Neutrophil (primary cell): ENCODE data around the gene MTCH1.

Experiments used
- H3K27ac ChIP-seq: fragments of 200-600 bp; sonication (generic); 2 replicates; pipeline ENCODE4 v1.5.1; 2016; ENCODE audit warnings: mild to moderate bottlenecking, moderate library complexity
- H3K27me3 ChIP-seq: fragments of 200-600 bp; sonication (generic); 2 replicates; pipeline ENCODE4 v1.6.0; 2016; ENCODE audit warnings: mild to moderate bottlenecking
- H3K36me3 ChIP-seq: fragments of 200-600 bp; sonication (generic); 2 replicates; pipeline ENCODE4 v1.5.1; 2017
- H3K4me1 ChIP-seq, 2 experiments: fragments of 200-600 bp in 1 of 2; sonication (generic) in 1 of 2; 1 replicate in 1 of 2; 2 replicates in 1 of 2; pipeline versions ENCODE4 v1.5.1 to v1.6.1; 2013 to 2016; ENCODE audit warnings: low read depth in 1 of 2, low read length in 1 of 2, mild to moderate bottlenecking in 1 of 2, moderate library complexity in 1 of 2; ENCODE audit not compliant: control insufficient read depth in 1 of 2, insufficient read depth in 1 of 2
- H3K4me3 ChIP-seq, 2 experiments: fragments of 200-600 bp in 1 of 2; sonication (generic) in 1 of 2; 1 replicate in 1 of 2; 2 replicates in 1 of 2; pipeline ENCODE4 v1.5.1; 2013 to 2016; ENCODE audit warnings: low read depth in 1 of 2, low read length in 1 of 2, mild to moderate bottlenecking in 1 of 2, moderate library complexity in 1 of 2
- H3K9me3 ChIP-seq: fragments of 200-600 bp; sonication (generic); 2 replicates; pipeline ENCODE4 v1.5.1; 2016
- CTCF ChIP-seq: fragments of 200-600 bp; sonication (generic); IDR thresholded peaks from 2 replicates; pipeline ENCODE4 v1.5.1; 2016; ENCODE audit warnings: antibody characterized with exemption

MTCH1 gene

GRCh38 chr6:37018198-37019064, 32.4 kb upstream of the MTCH1 start:
- peaks cover 12 to 20% of the 10 kb centered on the region in 2 experiments for H3K4me1 ChIP-seq
- H3K4me3 ChIP-seq: no peak overlapping the region
- peak overlapping the region; percentile 49 for H3K27ac ChIP-seq
- no peaks in the 10 kb centered on the region for H3K36me3 ChIP-seq
- H3K27me3 ChIP-seq: no peaks in the 10 kb centered on the region
- TF ChIP-seq CTCF: peak; percentile 88
- no peaks in the 10 kb centered on the region for H3K9me3 ChIP-seq

- Histone ChIP-seq H3K27me3 (no peaks in the 10 kb centered on the region), H3K9me3 (no peaks in the 10 kb centered on the region), H3K27ac (no peak overlapping the region), H3K4me3 (no peak overlapping the region), H3K36me3 (no peaks in the 10 kb centered on the region), H3K4me1 (peaks cover 12 to 20% of the 10 kb centered on the region in 2 experiments)
- no peak for TF ChIP-seq CTCF
Measured at GRCh38 chr6:37017606-37018197, 31.7 kb upstream of the MTCH1 start.

- H3K9me3 ChIP-seq: no peaks in the 10 kb centered on the region
- H3K27me3 ChIP-seq: no peaks in the 10 kb centered on the region
- peaks cover 12 to 18% of the 10 kb centered on the region in 2 experiments for H3K4me1 ChIP-seq
- no peak overlapping the region for H3K27ac ChIP-seq
- no peak overlapping the region for H3K4me3 ChIP-seq
- H3K36me3 ChIP-seq: no peaks in the 10 kb centered on the region
- TF ChIP-seq CTCF: no peak
Measured at GRCh38 chr6:37016995-37017394, 31.0 kb upstream of the MTCH1 start.

GRCh38 chr6:37015532-37015931, 29.5 kb upstream of the MTCH1 start:
- no peaks in the 10 kb centered on the region for H3K36me3 ChIP-seq
- no peak overlapping the region for H3K27ac ChIP-seq
- no peak overlapping the region for H3K4me3 ChIP-seq
- no peaks in the 10 kb centered on the region for H3K27me3 ChIP-seq
- no peak for TF ChIP-seq CTCF
- no peaks in the 10 kb centered on the region for H3K9me3 ChIP-seq
- peaks cover 12 to 13% of the 10 kb centered on the region in 2 experiments for H3K4me1 ChIP-seq

GRCh38 chr6:37014667-37015066, 28.7 kb upstream of the MTCH1 start:
- no peak for TF ChIP-seq CTCF
- Histone ChIP-seq H3K4me3 (no peak overlapping the region), H3K36me3 (no peaks in the 10 kb centered on the region), H3K9me3 (no peaks in the 10 kb centered on the region), H3K27ac (no peak overlapping the region), H3K27me3 (no peaks in the 10 kb centered on the region), H3K4me1 (peaks cover 12 to 13% of the 10 kb centered on the region in 2 experiments)
